IMR-90 (cell line): ENCODE results near the gene TRAF7.

Experiments used
- CEBPB ChIP-seq: IDR thresholded peaks from 2 replicates; pipeline ENCODE4 v1.6.1; 2012; ENCODE audit warnings: low read depth, low read length, improper control_type of control experiment
- CTCF ChIP-seq: conservative IDR thresholded peaks from 2 replicates; pipeline ENCODE4 v1.5.1; 2012; ENCODE audit warnings: mild to moderate bottlenecking, low read depth, low read length, improper control_type of control experiment
- MAFK ChIP-seq: IDR thresholded peaks from 2 replicates; pipeline ENCODE4 v1.6.1; 2012; ENCODE audit warnings: low read depth, low read length, improper control_type of control experiment
- MXI1 ChIP-seq: IDR thresholded peaks from 2 replicates; pipeline ENCODE4 v1.6.1; 2012; ENCODE audit warnings: low read depth, mild to moderate bottlenecking, low read length, moderate library complexity, borderline replicate concordance
- NFE2L2 ChIP-seq: fragments of 150-350 bp; IDR thresholded peaks from 2 replicates; pipeline ENCODE4 v1.6.1; 2016; ENCODE audit warnings: low read depth, mild to moderate bottlenecking, low read length
- POLR2A ChIP-seq: IDR thresholded peaks from 2 replicates; pipeline ENCODE4 v1.6.1; 2012; ENCODE audit warnings: mild to moderate bottlenecking, low read depth, low read length
- RAD21 ChIP-seq: IDR thresholded peaks from 2 replicates; pipeline ENCODE4 v1.6.1; 2012; ENCODE audit warnings: low read length, improper control_type of control experiment
- SMC3 ChIP-seq: fragments of 150-350 bp; IDR thresholded peaks from 2 replicates; pipeline ENCODE4 v1.6.1; 2016; ENCODE audit warnings: low read depth, mild to moderate bottlenecking, antibody characterized with exemption, low read length, moderate library complexity
- TF ChIP-seq, protein P1 (sequence below): fragments of 150-350 bp; IDR thresholded peaks from 2 replicates; pipeline ENCODE4 v1.6.1; 2017; ENCODE audit warnings: mild to moderate bottlenecking, antibody characterized with exemption, low read length, low read depth
- TF ChIP-seq, protein P2 (sequence below): fragments of 150-350 bp; IDR thresholded peaks from 2 replicates; pipeline ENCODE4 v1.6.1; 2016; ENCODE audit warnings: low read depth, mild to moderate bottlenecking, low read length, moderate library complexity, borderline replicate concordance

DNA sequence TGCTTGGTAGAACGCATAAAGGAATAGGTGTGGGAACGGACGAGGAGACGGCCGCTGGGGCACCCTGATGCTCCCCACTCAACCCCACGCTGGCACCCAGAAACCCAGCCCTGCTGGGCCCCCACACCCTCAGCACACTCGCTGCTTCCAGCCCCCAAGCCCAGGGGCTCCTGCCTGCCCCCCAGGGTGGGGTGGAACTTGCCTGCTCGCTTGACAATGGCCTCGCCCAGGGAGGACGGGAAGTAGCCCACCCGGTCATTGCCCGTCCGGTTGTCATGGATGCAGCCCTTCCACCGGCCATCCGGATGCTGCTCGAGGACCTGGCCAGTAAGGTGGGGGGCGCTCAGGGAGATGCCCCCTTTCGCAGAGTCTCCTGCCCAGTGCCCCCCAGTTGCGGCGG is 30.9 kb downstream of the TRAF7 start:
- TF ChIP-seq POLR2A (no peak), RAD21 (no peak), CTCF (no peak), NFE2L2 (no peak), SMC3 (no peak), CEBPB (no peak), MXI1 (no peak), MAFK (no peak)
- TF ChIP-seq, protein P1, sequence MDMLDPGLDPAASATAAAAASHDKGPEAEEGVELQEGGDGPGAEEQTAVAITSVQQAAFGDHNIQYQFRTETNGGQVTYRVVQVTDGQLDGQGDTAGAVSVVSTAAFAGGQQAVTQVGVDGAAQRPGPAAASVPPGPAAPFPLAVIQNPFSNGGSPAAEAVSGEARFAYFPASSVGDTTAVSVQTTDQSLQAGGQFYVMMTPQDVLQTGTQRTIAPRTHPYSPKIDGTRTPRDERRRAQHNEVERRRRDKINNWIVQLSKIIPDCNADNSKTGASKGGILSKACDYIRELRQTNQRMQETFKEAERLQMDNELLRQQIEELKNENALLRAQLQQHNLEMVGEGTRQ = no peak
- TF ChIP-seq, protein P2, sequence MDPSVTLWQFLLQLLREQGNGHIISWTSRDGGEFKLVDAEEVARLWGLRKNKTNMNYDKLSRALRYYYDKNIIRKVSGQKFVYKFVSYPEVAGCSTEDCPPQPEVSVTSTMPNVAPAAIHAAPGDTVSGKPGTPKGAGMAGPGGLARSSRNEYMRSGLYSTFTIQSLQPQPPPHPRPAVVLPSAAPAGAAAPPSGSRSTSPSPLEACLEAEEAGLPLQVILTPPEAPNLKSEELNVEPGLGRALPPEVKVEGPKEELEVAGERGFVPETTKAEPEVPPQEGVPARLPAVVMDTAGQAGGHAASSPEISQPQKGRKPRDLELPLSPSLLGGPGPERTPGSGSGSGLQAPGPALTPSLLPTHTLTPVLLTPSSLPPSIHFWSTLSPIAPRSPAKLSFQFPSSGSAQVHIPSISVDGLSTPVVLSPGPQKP = no peak
